Astrocyte of the spinal cord (primary cell): ENCODE data around the gene ZNF655.
"Not testable (repeated sequence)": the region's sequence is repeated elsewhere in the genome, so short reads cannot be mapped to it uniquely, and the experiment has no call there.

Source experiments
- DNase-seq: peaks from one replicate; pipeline ENCODE4 v3.0.0; 2011; ENCODE audit warnings: low read depth, low spot score
- H3K4me3 ChIP-seq: 2 replicates; pipeline ENCODE4 v1.5.1; 2011; ENCODE audit warnings: low read depth, mild to moderate bottlenecking, low read length, moderate library complexity
- in situ Hi-C: cut with HindIII; loops from 2 replicates; pipeline ENCODE4 v1.10.0; 2017; ENCODE audit warnings: low sequenced_read_pairs
- TF ChIP-seq, protein P1 (sequence below): IDR thresholded peaks from 2 replicates; pipeline ENCODE4 v1.5.1; 2012; ENCODE audit warnings: low read depth, mild to moderate bottlenecking, low read length, inconsistent platforms

The ZNF655 gene

DNA sequence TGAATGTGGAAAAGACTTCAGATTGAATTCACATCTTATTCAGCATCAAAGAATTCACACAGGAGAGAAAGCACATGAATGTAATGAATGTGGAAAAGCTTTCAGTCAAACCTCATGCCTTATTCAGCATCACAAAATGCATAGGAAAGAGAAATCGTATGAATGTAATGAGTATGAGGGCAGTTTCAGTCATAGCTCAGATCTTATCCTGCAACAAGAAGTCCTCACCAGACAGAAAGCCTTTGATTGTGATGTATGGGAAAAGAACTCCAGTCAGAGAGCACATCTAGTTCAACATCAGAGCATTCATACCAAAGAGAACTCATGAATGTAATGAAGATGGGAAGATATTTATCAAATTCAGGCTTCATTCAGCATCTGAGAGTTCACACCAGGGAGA lies 14.8 kb downstream of the ZNF655 start:
- in situ Hi-C loops, result no loop called here
- DNase-seq, result no peak
- TF ChIP-seq, protein P1, sequence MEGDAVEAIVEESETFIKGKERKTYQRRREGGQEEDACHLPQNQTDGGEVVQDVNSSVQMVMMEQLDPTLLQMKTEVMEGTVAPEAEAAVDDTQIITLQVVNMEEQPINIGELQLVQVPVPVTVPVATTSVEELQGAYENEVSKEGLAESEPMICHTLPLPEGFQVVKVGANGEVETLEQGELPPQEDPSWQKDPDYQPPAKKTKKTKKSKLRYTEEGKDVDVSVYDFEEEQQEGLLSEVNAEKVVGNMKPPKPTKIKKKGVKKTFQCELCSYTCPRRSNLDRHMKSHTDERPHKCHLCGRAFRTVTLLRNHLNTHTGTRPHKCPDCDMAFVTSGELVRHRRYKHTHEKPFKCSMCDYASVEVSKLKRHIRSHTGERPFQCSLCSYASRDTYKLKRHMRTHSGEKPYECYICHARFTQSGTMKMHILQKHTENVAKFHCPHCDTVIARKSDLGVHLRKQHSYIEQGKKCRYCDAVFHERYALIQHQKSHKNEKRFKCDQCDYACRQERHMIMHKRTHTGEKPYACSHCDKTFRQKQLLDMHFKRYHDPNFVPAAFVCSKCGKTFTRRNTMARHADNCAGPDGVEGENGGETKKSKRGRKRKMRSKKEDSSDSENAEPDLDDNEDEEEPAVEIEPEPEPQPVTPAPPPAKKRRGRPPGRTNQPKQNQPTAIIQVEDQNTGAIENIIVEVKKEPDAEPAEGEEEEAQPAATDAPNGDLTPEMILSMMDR, result no peak
- H3K4me3 ChIP-seq, result no peak overlapping the region

DNA sequence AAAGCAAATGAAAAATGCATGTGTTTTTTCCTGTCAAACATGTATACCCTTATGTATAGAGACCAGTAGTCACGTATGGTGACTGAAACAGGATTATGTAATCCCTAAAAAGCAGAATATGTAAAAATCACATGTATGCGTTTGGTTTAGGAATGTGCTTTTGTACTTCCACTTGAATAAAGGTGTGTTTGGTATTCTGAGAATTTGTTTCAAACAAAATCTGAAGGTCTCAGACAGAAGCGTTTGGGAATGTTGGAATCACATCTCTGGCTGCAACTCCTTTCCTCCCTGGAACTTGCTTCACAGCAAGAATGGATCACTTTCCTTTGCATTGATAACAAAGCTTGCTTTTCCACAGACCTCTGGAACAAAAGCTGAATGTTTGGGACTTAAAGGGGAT lies 17.8 kb downstream of the ZNF655 start:
- in situ Hi-C loops, result no loop called here
- TF ChIP-seq, protein P1, result no peak
- DNase-seq, result no peak
- no peak overlapping the region for H3K4me3 ChIP-seq

DNA sequence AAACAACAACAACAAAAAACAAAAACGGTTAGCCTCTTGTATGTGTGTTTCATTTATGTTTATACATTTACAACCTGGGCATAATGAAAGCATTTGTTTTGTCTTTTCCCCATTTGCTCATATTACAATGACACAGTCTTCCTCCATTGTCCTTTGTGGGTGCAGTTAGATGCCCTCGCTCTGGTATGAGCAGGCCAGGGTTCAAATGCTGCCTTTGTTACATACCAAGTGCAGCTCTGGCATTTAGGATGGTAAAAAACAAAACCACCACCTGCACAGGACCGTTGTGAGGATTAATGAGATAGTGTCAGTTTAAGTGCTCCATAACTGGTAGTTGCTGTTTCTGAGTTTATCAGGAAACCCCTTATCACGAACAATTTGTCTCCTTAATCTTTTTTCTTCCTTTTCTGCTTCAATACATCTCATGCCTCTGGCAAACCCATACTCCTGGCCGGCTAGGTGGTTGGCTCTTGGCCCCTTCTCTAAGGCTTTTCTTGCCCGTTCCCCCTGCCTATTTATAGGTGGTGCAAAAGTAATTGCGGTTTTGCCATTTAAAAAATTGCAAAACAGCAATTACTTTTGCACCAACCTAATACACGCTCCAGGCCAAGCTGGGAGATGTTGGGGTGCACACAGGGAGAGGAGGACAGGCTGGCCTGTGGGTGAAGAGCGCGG lies 21.0 kb downstream of the ZNF655 start:
- in situ Hi-C loops, result no loop called here
- H3K4me3 ChIP-seq, result peak overlapping the region; percentile 54
- no peak for DNase-seq
- TF ChIP-seq, protein P1, result no peak

DNA sequence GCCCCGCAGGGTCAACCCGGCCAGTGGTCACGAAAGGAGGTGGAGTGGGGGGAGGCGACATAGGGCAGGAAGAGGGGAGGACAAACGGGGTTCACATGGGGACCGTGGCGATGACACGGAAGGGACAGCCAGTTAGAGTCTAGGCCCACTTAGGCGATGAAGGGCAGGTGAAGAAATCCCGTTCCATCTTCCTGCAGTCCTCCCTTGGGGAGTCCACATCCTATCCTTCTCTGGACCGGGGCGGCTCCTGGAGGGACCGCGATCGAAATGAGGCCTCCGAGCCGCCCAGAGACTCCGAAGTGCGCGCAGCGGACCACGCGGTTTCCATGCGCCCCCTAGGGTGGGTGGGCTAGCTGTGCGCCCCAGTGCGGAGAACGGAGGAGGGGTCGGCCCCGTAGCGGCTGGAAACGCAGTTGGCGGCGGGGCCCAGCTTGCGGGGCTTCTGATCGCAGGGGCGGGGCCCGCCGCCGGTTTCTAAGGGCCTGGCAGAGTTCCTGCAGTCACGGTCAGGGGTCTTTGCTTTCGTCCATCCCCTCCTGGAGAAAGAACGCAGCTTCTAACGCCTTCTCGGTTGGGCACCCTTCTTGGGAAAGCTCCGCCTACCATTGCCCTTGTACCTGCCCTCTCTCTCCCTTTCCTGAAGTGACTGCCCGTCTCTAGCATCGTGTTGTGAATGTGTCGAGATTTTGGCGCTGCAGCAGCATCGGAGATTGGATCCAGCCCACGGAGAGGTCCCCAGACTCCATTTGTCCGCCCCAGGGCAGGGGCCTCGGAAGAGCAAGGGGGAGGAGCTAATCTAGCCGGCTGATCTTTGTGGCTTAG lies 21.7 kb downstream of the ZNF655 start:
- in situ Hi-C loops, result no loop called here
- peak overlapping the region; percentile 54 for H3K4me3 ChIP-seq
- TF ChIP-seq, protein P1, result peak; percentile 60
- DNase-seq, result peak; percentile 39

DNA sequence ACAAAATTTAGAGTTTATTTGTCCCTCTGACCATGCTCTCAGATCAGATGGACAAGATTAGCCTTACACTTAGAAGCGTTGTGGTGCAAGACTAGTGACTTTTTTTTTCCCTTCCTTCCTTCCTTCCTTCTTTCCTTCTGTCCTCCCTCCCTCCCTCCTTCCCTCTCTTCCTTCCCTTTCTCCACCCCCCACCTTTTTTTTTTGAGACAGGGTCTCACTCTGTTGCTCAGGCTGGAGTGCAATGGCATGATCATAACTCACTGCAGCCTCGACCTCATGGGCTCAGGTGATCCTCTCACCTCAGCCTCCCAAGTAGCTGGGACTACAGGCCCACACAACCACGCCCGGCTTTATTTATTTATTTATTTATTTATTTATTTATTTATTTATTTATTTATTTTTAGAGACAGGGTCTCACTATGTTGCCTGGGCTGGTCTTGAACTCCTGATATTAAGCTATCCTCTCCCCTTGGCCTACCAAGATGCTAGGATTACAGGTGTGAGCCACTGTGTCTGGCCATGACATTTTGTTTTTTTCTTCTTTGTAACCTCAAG lies 22.4 kb downstream of the ZNF655 start:
- H3K4me3 ChIP-seq, result peak overlapping the region; percentile 54
- DNase-seq, in situ Hi-C loops: not testable (repeated sequence)

DNA sequence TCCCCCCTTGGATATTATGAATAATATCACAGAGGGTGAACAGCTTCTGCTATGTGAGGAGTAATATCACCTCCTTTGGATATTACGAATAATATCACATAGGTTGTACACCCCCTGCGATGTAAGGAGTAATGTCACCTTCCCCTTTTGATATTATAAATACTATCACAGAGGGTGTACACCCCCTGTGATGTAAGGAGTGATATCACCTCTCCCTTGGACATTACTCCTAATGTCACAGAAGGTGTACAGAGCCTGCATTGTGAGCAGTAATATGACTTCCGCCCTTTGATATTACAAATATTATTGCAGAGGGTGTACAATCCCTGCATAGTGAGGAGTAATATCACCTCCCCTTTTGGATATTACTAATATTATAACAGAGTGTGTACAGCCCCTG lies 30.4 kb downstream of the ZNF655 start:
- no peak for DNase-seq
- no peak overlapping the region for H3K4me3 ChIP-seq
- in situ Hi-C loops, result no loop called here
- TF ChIP-seq, protein P1, result no peak
